ENCODE measurements around the gene RNF144A.

The RNF144A gene

GRCh38 chr2:7060156-7060555 lies 142.9 kb downstream of the RNF144A start:
- DNase-seq (ENCODE audit: low spot score) = no peak
- TF ChIP-seq, protein P1, sequence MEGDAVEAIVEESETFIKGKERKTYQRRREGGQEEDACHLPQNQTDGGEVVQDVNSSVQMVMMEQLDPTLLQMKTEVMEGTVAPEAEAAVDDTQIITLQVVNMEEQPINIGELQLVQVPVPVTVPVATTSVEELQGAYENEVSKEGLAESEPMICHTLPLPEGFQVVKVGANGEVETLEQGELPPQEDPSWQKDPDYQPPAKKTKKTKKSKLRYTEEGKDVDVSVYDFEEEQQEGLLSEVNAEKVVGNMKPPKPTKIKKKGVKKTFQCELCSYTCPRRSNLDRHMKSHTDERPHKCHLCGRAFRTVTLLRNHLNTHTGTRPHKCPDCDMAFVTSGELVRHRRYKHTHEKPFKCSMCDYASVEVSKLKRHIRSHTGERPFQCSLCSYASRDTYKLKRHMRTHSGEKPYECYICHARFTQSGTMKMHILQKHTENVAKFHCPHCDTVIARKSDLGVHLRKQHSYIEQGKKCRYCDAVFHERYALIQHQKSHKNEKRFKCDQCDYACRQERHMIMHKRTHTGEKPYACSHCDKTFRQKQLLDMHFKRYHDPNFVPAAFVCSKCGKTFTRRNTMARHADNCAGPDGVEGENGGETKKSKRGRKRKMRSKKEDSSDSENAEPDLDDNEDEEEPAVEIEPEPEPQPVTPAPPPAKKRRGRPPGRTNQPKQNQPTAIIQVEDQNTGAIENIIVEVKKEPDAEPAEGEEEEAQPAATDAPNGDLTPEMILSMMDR (IDR thresholded peaks at IDR 0.05; ENCODE audit: borderline replicate concordance, control extremely low read depth, extremely low read depth, insufficient read depth, missing control alignments) = no peak
- in situ Hi-C loops (cut with MboI; ENCODE audit: low sequenced_read_pairs, unreplicated experiment) = no loop called here

- TF ChIP-seq, protein P1 (IDR thresholded peaks at IDR 0.05; ENCODE audit: borderline replicate concordance, control extremely low read depth, extremely low read depth, insufficient read depth, missing control alignments) = no peak
- in situ Hi-C loops (cut with MboI; ENCODE audit: low sequenced_read_pairs, unreplicated experiment) = no loop called here
- no peak for DNase-seq (ENCODE audit: low spot score)
Observed at GRCh38 chr2:7060631-7061449, 143.6 kb downstream of the RNF144A start.

- in situ Hi-C loops (cut with MboI; ENCODE audit: low sequenced_read_pairs, unreplicated experiment) = no loop called here
- DNase-seq (ENCODE audit: low spot score) = no peak
- TF ChIP-seq, protein P1 (IDR thresholded peaks at IDR 0.05; ENCODE audit: borderline replicate concordance, control extremely low read depth, extremely low read depth, insufficient read depth, missing control alignments) = no peak
Observed at GRCh38 chr2:7061450-7061789, 144.2 kb downstream of the RNF144A start.

GRCh38 chr2:7061921-7062320 lies 144.7 kb downstream of the RNF144A start:
- in situ Hi-C loops (cut with MboI; ENCODE audit: low sequenced_read_pairs, unreplicated experiment) = no loop called here
- TF ChIP-seq, protein P1 (IDR thresholded peaks at IDR 0.05; ENCODE audit: borderline replicate concordance, control extremely low read depth, extremely low read depth, insufficient read depth, missing control alignments) = no peak
- DNase-seq (ENCODE audit: low spot score) = no peak

- in situ Hi-C loops (cut with MboI; ENCODE audit: low sequenced_read_pairs, unreplicated experiment) = no loop called here
- TF ChIP-seq, protein P1 (IDR thresholded peaks at IDR 0.05; ENCODE audit: borderline replicate concordance, control extremely low read depth, extremely low read depth, insufficient read depth, missing control alignments) = no peak
- DNase-seq (ENCODE audit: low spot score) = no peak
Observed at GRCh38 chr2:7063789-7064188, 146.6 kb downstream of the RNF144A start.

DNA sequence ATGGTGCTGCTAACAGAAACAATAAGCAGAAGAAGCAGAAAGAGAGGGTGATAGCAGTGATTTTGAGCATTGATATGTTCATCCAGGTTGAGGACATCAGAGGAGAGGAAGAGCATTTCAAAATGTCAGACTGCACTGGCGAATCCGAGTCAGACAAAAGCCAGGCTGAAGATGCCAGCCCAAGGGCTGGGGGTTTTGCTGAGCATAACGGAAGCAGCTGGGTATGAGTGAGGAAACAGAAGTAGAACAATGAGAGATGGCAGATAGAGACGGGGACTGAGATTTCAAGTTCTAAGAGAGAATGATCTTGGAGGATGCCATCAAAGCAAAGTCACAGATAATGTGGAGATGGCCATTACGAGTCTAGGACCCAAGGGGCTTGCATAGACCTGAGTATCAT lies 151.2 kb downstream of the RNF144A start:
- TF ChIP-seq, protein P1 (IDR thresholded peaks at IDR 0.05; ENCODE audit: borderline replicate concordance, control extremely low read depth, extremely low read depth, insufficient read depth, missing control alignments) = no peak
- DNase-seq (ENCODE audit: low spot score) = no peak
- in situ Hi-C loops (cut with MboI; ENCODE audit: low sequenced_read_pairs, unreplicated experiment) = no loop called here

All from GM13976 (cell line).